ENCODE measurements around the gene FXYD1. TPM values are rescaled to one million over a fixed set of nuclear protein-coding genes. Genes with fewer than 3 reads are reported as not detected.

Gene FXYD1
- total and polyA plus RNA-seq, 4 donors: 5.7 to 37.6 (median 22.7) TPM

DNA sequence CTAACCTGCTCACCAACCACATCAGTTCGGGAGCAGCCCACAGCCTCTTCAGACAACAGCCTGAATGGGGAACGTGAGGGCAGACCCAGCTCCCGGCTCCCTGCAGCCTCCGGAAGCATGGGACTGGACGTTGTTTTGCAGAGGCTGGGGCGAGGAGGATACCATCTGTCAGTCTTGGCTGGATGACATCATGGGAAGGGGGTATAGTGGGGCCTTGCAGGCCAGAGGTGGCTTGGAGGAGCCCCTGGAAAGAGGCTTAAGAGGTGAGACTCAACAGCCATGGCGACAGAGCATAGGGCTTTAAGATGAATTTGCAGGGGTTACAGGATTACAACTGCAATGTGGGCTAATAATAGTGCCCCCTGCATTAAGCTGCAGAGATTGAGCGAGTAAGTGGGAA is 21.5 kb upstream of the FXYD1 start:
- Histone ChIP-seq H3K9ac (ENCODE audit: insufficient read depth in 1 of 2, low read length in 2 of 2) (no peak overlapping the region), H3K9me3 (ENCODE audit: control insufficient read depth in 4 of 4, insufficient read depth in 3 of 4, low read length in 3 of 4) (no peaks in the 10 kb centered on the region), H3K36me3 (ENCODE audit: control insufficient read depth in 4 of 4, insufficient read depth in 4 of 4, low read length in 4 of 4) (no peaks in the 10 kb centered on the region), H3K27ac (ENCODE audit: low read depth in 1 of 2, low read length in 1 of 2) (peak overlapping the region in 1 of 2 donors; percentile 65), H3K4me1 (ENCODE audit: control insufficient read depth in 5 of 5, insufficient read depth in 5 of 5, low read length in 5 of 5) (peaks cover 0 to 13% (median 0%) of the 10 kb centered on the region in 5 donors), H3K27me3 (ENCODE audit: control insufficient read depth in 3 of 3, insufficient read depth in 3 of 3, low read length in 2 of 3) (no peaks in the 10 kb centered on the region), H3K4me3 (peak overlapping the region; percentile 6)
- ATAC-seq (ENCODE audit: insufficient read depth, low FRiP score): no peak
- no peak for TF ChIP-seq CTCF (IDR thresholded peaks at IDR 0.05; ENCODE audit: control extremely low read depth, extremely low read depth)
- WGBS, 2 donors: 57 to 59% methylated on average over 8 of the region's 8 CpGs
- DNase-seq: peak in 1 of 3 donors; percentile 5

- Histone ChIP-seq H3K4me1 (ENCODE audit: control insufficient read depth in 5 of 5, insufficient read depth in 5 of 5, low read length in 5 of 5) (peaks cover 0 to 13% (median 0%) of the 10 kb centered on the region in 5 donors), H3K9ac (ENCODE audit: insufficient read depth in 1 of 2, low read length in 2 of 2) (no peak overlapping the region), H3K36me3 (ENCODE audit: control insufficient read depth in 4 of 4, insufficient read depth in 4 of 4, low read length in 4 of 4) (no peaks in the 10 kb centered on the region), H3K4me3 (no peak overlapping the region), H3K27ac (ENCODE audit: low read depth in 1 of 2, low read length in 1 of 2) (peak overlapping the region in 1 of 2 donors; percentile 9), H3K9me3 (ENCODE audit: control insufficient read depth in 4 of 4, insufficient read depth in 3 of 4, low read length in 3 of 4) (no peaks in the 10 kb centered on the region), H3K27me3 (ENCODE audit: control insufficient read depth in 3 of 3, insufficient read depth in 3 of 3, low read length in 2 of 3) (no peaks in the 10 kb centered on the region)
- no peak for TF ChIP-seq CTCF (IDR thresholded peaks at IDR 0.05; ENCODE audit: control extremely low read depth, extremely low read depth)
- 66 to 76% methylated on average over 11 of the region's 11 CpGs for WGBS, 2 donors
- ATAC-seq (ENCODE audit: insufficient read depth, low FRiP score): no peak
- peak in 1 of 3 donors; percentile 4 for DNase-seq
Measured at GRCh38 chr19:35117799-35118198, 20.8 kb upstream of the FXYD1 start.

GRCh38 chr19:35118268-35119020 is 20.2 kb upstream of the FXYD1 start:
- WGBS, 2 donors: 59 to 63% methylated on average over 13 of the region's 13 CpGs
- ATAC-seq (ENCODE audit: insufficient read depth, low FRiP score) (peak; percentile 64), DNase-seq (peak in 1 of 3 donors; percentile 32)
- H3K9ac ChIP-seq (ENCODE audit: insufficient read depth in 1 of 2, low read length in 2 of 2): no peak overlapping the region
- peaks cover 0 to 19% (median 0%) of the 10 kb centered on the region in 5 donors for H3K4me1 ChIP-seq (ENCODE audit: control insufficient read depth in 5 of 5, insufficient read depth in 5 of 5, low read length in 5 of 5)
- H3K36me3 ChIP-seq (ENCODE audit: control insufficient read depth in 4 of 4, insufficient read depth in 4 of 4, low read length in 4 of 4): no peaks in the 10 kb centered on the region
- no peaks in the 10 kb centered on the region for H3K9me3 ChIP-seq (ENCODE audit: control insufficient read depth in 4 of 4, insufficient read depth in 3 of 4, low read length in 3 of 4)
- no peak for TF ChIP-seq CTCF (IDR thresholded peaks at IDR 0.05; ENCODE audit: control extremely low read depth, extremely low read depth)
- no peak overlapping the region for H3K4me3 ChIP-seq
- peak overlapping the region in 1 of 2 donors; percentile 91 for H3K27ac ChIP-seq (ENCODE audit: low read depth in 1 of 2, low read length in 1 of 2)
- no peaks in the 10 kb centered on the region for H3K27me3 ChIP-seq (ENCODE audit: control insufficient read depth in 3 of 3, insufficient read depth in 3 of 3, low read length in 2 of 3)

All from lung (tissue), 12 donors.